HUES6 (cell line): ENCODE data around the gene PEX19.

Source experiments
- H3K27ac ChIP-seq: 2 replicates; pipeline ENCODE4 v1.7.0; 2013; ENCODE audit warnings: low read depth, mild to moderate bottlenecking, low read length, inconsistent platforms
- H3K27me3 ChIP-seq: 2 replicates; pipeline ENCODE4 v1.6.1; 2013; ENCODE audit warnings: low read length; ENCODE audit not compliant: control insufficient read depth, insufficient read depth
- H3K36me3 ChIP-seq: 2 replicates; pipeline ENCODE4 v1.6.1; 2013; ENCODE audit warnings: low read length; ENCODE audit not compliant: control insufficient read depth, insufficient read depth
- H3K4me1 ChIP-seq: 2 replicates; pipeline ENCODE4 v1.6.1; 2013; ENCODE audit warnings: low read length; ENCODE audit not compliant: control insufficient read depth, insufficient read depth
- H3K4me3 ChIP-seq: 2 replicates; pipeline ENCODE4 v1.5.1; 2013; ENCODE audit warnings: low read depth, low read length
- H3K9ac ChIP-seq: one replicate; pipeline ENCODE4 v1.6.1; 2013; ENCODE audit warnings: mild to moderate bottlenecking, low read length
- H3K9me3 ChIP-seq: 2 replicates; pipeline ENCODE4 v1.6.1; 2013; ENCODE audit warnings: low read depth, low read length; ENCODE audit not compliant: control insufficient read depth, insufficient read depth

Gene PEX19

GRCh38 chr1:160256396-160257046, 28.4 kb downstream of the PEX19 start:
- Histone ChIP-seq H3K27ac (no peak overlapping the region), H3K4me1 (peaks cover 17% of the 10 kb centered on the region), H3K9me3 (no peaks in the 10 kb centered on the region), H3K4me3 (no peak overlapping the region), H3K9ac (no peak overlapping the region), H3K27me3 (no peaks in the 10 kb centered on the region), H3K36me3 (peaks cover 21% of the 10 kb centered on the region)

- no peak overlapping the region for H3K27ac ChIP-seq
- no peaks in the 10 kb centered on the region for H3K9me3 ChIP-seq
- H3K9ac ChIP-seq = no peak overlapping the region
- H3K36me3 ChIP-seq = peaks cover 27% of the 10 kb centered on the region
- no peaks in the 10 kb centered on the region for H3K27me3 ChIP-seq
- H3K4me3 ChIP-seq = no peak overlapping the region
- peaks cover 15% of the 10 kb centered on the region for H3K4me1 ChIP-seq
Observed at GRCh38 chr1:160255781-160256300, 29.1 kb downstream of the PEX19 start.

- no peaks in the 10 kb centered on the region for H3K4me1 ChIP-seq
- no peaks in the 10 kb centered on the region for H3K27me3 ChIP-seq
- H3K27ac ChIP-seq = no peak overlapping the region
- no peak overlapping the region for H3K4me3 ChIP-seq
- H3K36me3 ChIP-seq = peaks cover 22% of the 10 kb centered on the region; the same call in 1 of the 2 replicates
- H3K9ac ChIP-seq = no peak overlapping the region
- H3K9me3 ChIP-seq = no peaks in the 10 kb centered on the region
Observed at GRCh38 chr1:160251687-160252526, 33.0 kb downstream of the PEX19 start.

GRCh38 chr1:160251011-160251410, 33.9 kb downstream of the PEX19 start:
- Histone ChIP-seq H3K4me1 (no peaks in the 10 kb centered on the region), H3K9ac (no peak overlapping the region), H3K27me3 (no peaks in the 10 kb centered on the region), H3K9me3 (no peaks in the 10 kb centered on the region), H3K27ac (no peak overlapping the region), H3K36me3 (peaks cover 17% of the 10 kb centered on the region; the same call in 1 of the 2 replicates), H3K4me3 (no peak overlapping the region)

GRCh38 chr1:160247053-160247452, 37.9 kb downstream of the PEX19 start:
- no peak overlapping the region for H3K9ac ChIP-seq
- H3K4me3 ChIP-seq = no peak overlapping the region
- H3K27ac ChIP-seq = no peak overlapping the region
- H3K4me1 ChIP-seq = no peaks in the 10 kb centered on the region
- no peaks in the 10 kb centered on the region for H3K27me3 ChIP-seq
- H3K36me3 ChIP-seq = peaks cover 33% of the 10 kb centered on the region
- no peaks in the 10 kb centered on the region for H3K9me3 ChIP-seq

- no peaks in the 10 kb centered on the region for H3K27me3 ChIP-seq
- H3K4me1 ChIP-seq = no peaks in the 10 kb centered on the region
- no peak overlapping the region for H3K27ac ChIP-seq
- H3K36me3 ChIP-seq = peaks cover 35% of the 10 kb centered on the region
- no peak overlapping the region for H3K4me3 ChIP-seq
- H3K9ac ChIP-seq = no peak overlapping the region
- H3K9me3 ChIP-seq = no peaks in the 10 kb centered on the region
Observed at GRCh38 chr1:160245434-160245833, 39.5 kb downstream of the PEX19 start.

GRCh38 chr1:160244209-160244608, 40.7 kb downstream of the PEX19 start:
- Histone ChIP-seq H3K4me3 (no peak overlapping the region), H3K9ac (no peak overlapping the region), H3K36me3 (peaks cover 48% of the 10 kb centered on the region), H3K27me3 (no peaks in the 10 kb centered on the region), H3K4me1 (no peaks in the 10 kb centered on the region), H3K9me3 (no peaks in the 10 kb centered on the region), H3K27ac (no peak overlapping the region)

- Histone ChIP-seq H3K4me3 (no peak overlapping the region), H3K27me3 (no peaks in the 10 kb centered on the region), H3K27ac (no peak overlapping the region), H3K4me1 (no peaks in the 10 kb centered on the region), H3K9ac (no peak overlapping the region), H3K36me3 (peaks cover 52% of the 10 kb centered on the region), H3K9me3 (no peaks in the 10 kb centered on the region)
Observed at GRCh38 chr1:160243767-160244166, 41.2 kb downstream of the PEX19 start.

- Histone ChIP-seq H3K4me3 (no peak overlapping the region), H3K36me3 (peaks cover 92% of the 10 kb centered on the region), H3K27ac (no peak overlapping the region)
Observed at GRCh38 chr1:160239582-160240299, 45.2 kb downstream of the PEX19 start.

GRCh38 chr1:160238408-160238807, 46.5 kb downstream of the PEX19 start:
- Histone ChIP-seq H3K27ac (no peak overlapping the region), H3K9ac (no peak overlapping the region), H3K4me1 (no peaks in the 10 kb centered on the region), H3K27me3 (no peaks in the 10 kb centered on the region), H3K9me3 (no peaks in the 10 kb centered on the region), H3K4me3 (no peak overlapping the region), H3K36me3 (peaks cover 94% of the 10 kb centered on the region)

More at GRCh38 chr1:160239582-160240299, 45.2 kb downstream of the PEX19 start:
- Histone ChIP-seq H3K27me3 (no peaks in the 10 kb centered on the region), H3K4me1 (no peaks in the 10 kb centered on the region), H3K9ac (no peak overlapping the region), H3K9me3 (no peaks in the 10 kb centered on the region)
